Measurements from ENCODE around the gene SSBP2. TPM values are rescaled to one million over a fixed set of nuclear protein-coding genes. Genes with fewer than 3 reads are reported as not detected.

The SSBP2 gene
- total and polyA plus RNA-seq, 2 of the 8 experiments (the other 6 are each of a cell fraction or from before 2014, with no cell fraction given) = 21.5 to 36.2 TPM

GRCh38 chr5:81630684-81631083, 120.2 kb downstream of the SSBP2 start:
- Histone ChIP-seq H2BK12ac (ENCODE audit: low read depth, low read length) (no peak overlapping the region), H2BK20ac (ENCODE audit: low read length) (no peak overlapping the region), H3K79me1 (ENCODE audit: low read depth, low read length) (no peaks in the 10 kb centered on the region), H2AFZ (ENCODE audit: low read length) (no peak overlapping the region), H3K36me3 (ENCODE audit: control insufficient read depth in 2 of 4, insufficient read depth in 4 of 4, low read length in 3 of 4) (no peaks in the 10 kb centered on the region; a peak in 1 of 8 replicates), H3K4me2 (ENCODE audit: insufficient read depth in 1 of 2, low read depth in 2 of 2, low read length in 2 of 2) (no peak overlapping the region), H2BK120ac (replicated peaks; ENCODE audit: low read depth, low read length) (no peak overlapping the region), H3K27me3 (replicated peaks in 1 of 4; ENCODE audit: control insufficient read depth in 3 of 4, extremely low read depth in 1 of 4, insufficient read depth in 3 of 4, low read length in 3 of 4) (peaks cover 0 to 1% (median 0%) of the 10 kb centered on the region in 4 experiments; a peak in 1 of 7 replicates), H3K79me2 (ENCODE audit: control insufficient read depth in 1 of 2, insufficient read depth in 2 of 2, low read length in 2 of 2) (no peaks in the 10 kb centered on the region), H3K23me2 (ENCODE audit: low read depth, low read length) (no peaks in the 10 kb centered on the region), H2AK5ac (ENCODE audit: low read depth, low read length) (no peak overlapping the region), H4K20me1 (replicated peaks in 1 of 2; ENCODE audit: control insufficient read depth in 1 of 2, insufficient read depth in 2 of 2, low read length in 2 of 2) (no peaks in the 10 kb centered on the region), H3K14ac (ENCODE audit: insufficient read length) (no peak overlapping the region), H3K9me3 (ENCODE audit: insufficient read depth in 2 of 2, low read depth in 1 of 2, low read length in 1 of 2) (no peaks in the 10 kb centered on the region), H3K4me1 (replicated peaks in 1 of 4; ENCODE audit: control insufficient read depth in 3 of 4, insufficient read depth in 4 of 4, low read length in 3 of 4) (no peaks in the 10 kb centered on the region), H4K5ac (ENCODE audit: insufficient read length, low read depth, low read length) (no peak overlapping the region), H2BK15ac (ENCODE audit: low read length) (no peak overlapping the region), H4K91ac (replicated peaks; ENCODE audit: insufficient read length, low read length) (no peak overlapping the region), H3K23ac (ENCODE audit: insufficient read length) (no peak overlapping the region), H2BK5ac (ENCODE audit: low read depth, low read length) (no peak overlapping the region), H4K8ac (ENCODE audit: extremely low read depth, insufficient read depth, low read length) (no peak overlapping the region), H3K56ac (replicated peaks; ENCODE audit: insufficient read length, low read depth, low read length) (no peak overlapping the region), H3K4me3 (ENCODE audit: extremely low read depth in 1 of 4, insufficient read depth in 2 of 4, low read depth in 3 of 4, low read length in 4 of 4) (no peak overlapping the region), H3K4ac (replicated peaks; ENCODE audit: insufficient read length, low read depth, low read length) (no peak overlapping the region), H3K9ac (replicated peaks in 1 of 4; ENCODE audit: extremely low read depth in 1 of 4, low read depth in 3 of 4, low read length in 3 of 4) (no peak overlapping the region), H3K18ac (ENCODE audit: extremely low read depth, low read length) (no peak overlapping the region), H3K27ac (ENCODE audit: low read depth, low read length) (no peak overlapping the region)
- ChIA-PET POLR2A (ENCODE audit: partially characterized antibody) (no interaction called here), CTCF (ENCODE audit: partially characterized antibody) (no interaction called here)
- DNase-seq (ENCODE audit: low read depth in 1 of 2, low spot score in 2 of 2) (no peak), FAIRE-seq (no peak)
- TF ChIP-seq E2F6 (IDR thresholded peaks at IDR 0.05) (no peak), YY1 (IDR thresholded peaks at IDR 0.05; ENCODE audit: low read depth, low read length) (no peak), POLR2AphosphoS5 (IDR thresholded peaks at IDR 0.05; ENCODE audit: low read depth, low read length) (no peak)
- 90% methylated on average over 2 of the region's 2 CpGs; no CpG with 5 or more reads in 1 of the 2 experiments for WGBS, 2 experiments (ENCODE audit: extremely low coverage in 1 of 2, insufficient coverage in 1 of 2, insufficient read length in 1 of 2, insufficient replicate concordance in 2 of 2, low coverage in 1 of 2, low lambda C conversion rate in 2 of 2, missing lambda C conversion rate in 1 of 2)
